Measurements from ENCODE around the gene HRH1. TPM values are rescaled to one million over a fixed set of nuclear protein-coding genes. Genes with fewer than 3 reads are reported as not detected.
A peak's percentile ranks its signal among the peaks of the same experiment; 100 is the strongest.
"Not testable (repeated sequence)": the region's sequence is repeated elsewhere in the genome, so short reads cannot be mapped to it uniquely, and the experiment has no call there.

Gene HRH1
- total RNA-seq, 1 donor from 2014 or later, result 3.2 TPM

GRCh38 chr3:11131371-11131770 is 22.9 kb upstream of the HRH1 start:
- DNase-seq (ENCODE audit: low read depth), result peak; percentile 57
- H3K36me3 ChIP-seq (ENCODE audit: control insufficient read depth, insufficient read depth, low read length), result no peaks in the 10 kb centered on the region
- no peaks in the 10 kb centered on the region for H3K27me3 ChIP-seq (ENCODE audit: control insufficient read depth, insufficient read depth, low read length)
- H3K4me3 ChIP-seq (ENCODE audit: low read depth, low read length), result no peak overlapping the region
- TF ChIP-seq CTCF (IDR thresholded peaks at IDR 0.05; ENCODE audit: insufficient read depth, low read length, poor library complexity, severe bottlenecking), result no peak

DNA sequence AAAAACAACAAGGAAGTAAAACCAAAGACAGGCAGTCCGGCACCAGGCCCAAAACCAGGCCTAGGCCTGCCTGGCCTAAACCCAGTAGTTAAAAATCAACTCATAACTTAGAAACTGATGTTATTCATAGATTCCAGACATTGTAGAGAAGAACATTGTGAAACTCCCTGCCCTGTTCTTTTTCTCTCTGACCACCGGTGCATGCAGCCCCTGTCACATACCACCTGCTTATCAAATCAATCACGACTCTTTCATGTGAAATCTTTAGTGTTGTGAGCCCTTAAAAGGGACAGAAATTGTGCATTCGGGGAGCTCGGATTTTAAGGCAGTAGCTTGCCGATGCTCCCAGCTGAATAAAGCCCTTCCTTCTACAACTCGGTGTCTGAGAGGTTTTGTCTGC is 22.4 kb upstream of the HRH1 start:
- not testable (repeated sequence) for DNase-seq (ENCODE audit: low read depth); H3K4me3 ChIP-seq (ENCODE audit: low read depth, low read length); H3K36me3 ChIP-seq (ENCODE audit: control insufficient read depth, insufficient read depth, low read length); H3K27me3 ChIP-seq (ENCODE audit: control insufficient read depth, insufficient read depth, low read length)

GRCh38 chr3:11132861-11133260 is 21.4 kb upstream of the HRH1 start:
- TF ChIP-seq CTCF (IDR thresholded peaks at IDR 0.05; ENCODE audit: insufficient read depth, low read length, poor library complexity, severe bottlenecking), result no peak
- DNase-seq (ENCODE audit: low read depth), result no peak
- no peak overlapping the region for H3K4me3 ChIP-seq (ENCODE audit: low read depth, low read length)
- no peaks in the 10 kb centered on the region for H3K27me3 ChIP-seq (ENCODE audit: control insufficient read depth, insufficient read depth, low read length)
- H3K36me3 ChIP-seq (ENCODE audit: control insufficient read depth, insufficient read depth, low read length), result no peaks in the 10 kb centered on the region

GRCh38 chr3:11134794-11135193 is 19.5 kb upstream of the HRH1 start:
- Histone ChIP-seq H3K27me3 (ENCODE audit: control insufficient read depth, insufficient read depth, low read length) (no peaks in the 10 kb centered on the region), H3K36me3 (ENCODE audit: control insufficient read depth, insufficient read depth, low read length) (no peaks in the 10 kb centered on the region), H3K4me3 (ENCODE audit: low read depth, low read length) (no peak overlapping the region)
- no peak for TF ChIP-seq CTCF (IDR thresholded peaks at IDR 0.05; ENCODE audit: insufficient read depth, low read length, poor library complexity, severe bottlenecking)
- no peak for DNase-seq (ENCODE audit: low read depth)

- Histone ChIP-seq H3K36me3 (ENCODE audit: control insufficient read depth, insufficient read depth, low read length) (no peaks in the 10 kb centered on the region), H3K27me3 (ENCODE audit: control insufficient read depth, insufficient read depth, low read length) (no peaks in the 10 kb centered on the region), H3K4me3 (ENCODE audit: low read depth, low read length) (no peak overlapping the region)
- DNase-seq (ENCODE audit: low read depth), result no peak
- no peak for TF ChIP-seq CTCF (IDR thresholded peaks at IDR 0.05; ENCODE audit: insufficient read depth, low read length, poor library complexity, severe bottlenecking)
Observed at GRCh38 chr3:11136116-11136515, 18.2 kb upstream of the HRH1 start.

DNA sequence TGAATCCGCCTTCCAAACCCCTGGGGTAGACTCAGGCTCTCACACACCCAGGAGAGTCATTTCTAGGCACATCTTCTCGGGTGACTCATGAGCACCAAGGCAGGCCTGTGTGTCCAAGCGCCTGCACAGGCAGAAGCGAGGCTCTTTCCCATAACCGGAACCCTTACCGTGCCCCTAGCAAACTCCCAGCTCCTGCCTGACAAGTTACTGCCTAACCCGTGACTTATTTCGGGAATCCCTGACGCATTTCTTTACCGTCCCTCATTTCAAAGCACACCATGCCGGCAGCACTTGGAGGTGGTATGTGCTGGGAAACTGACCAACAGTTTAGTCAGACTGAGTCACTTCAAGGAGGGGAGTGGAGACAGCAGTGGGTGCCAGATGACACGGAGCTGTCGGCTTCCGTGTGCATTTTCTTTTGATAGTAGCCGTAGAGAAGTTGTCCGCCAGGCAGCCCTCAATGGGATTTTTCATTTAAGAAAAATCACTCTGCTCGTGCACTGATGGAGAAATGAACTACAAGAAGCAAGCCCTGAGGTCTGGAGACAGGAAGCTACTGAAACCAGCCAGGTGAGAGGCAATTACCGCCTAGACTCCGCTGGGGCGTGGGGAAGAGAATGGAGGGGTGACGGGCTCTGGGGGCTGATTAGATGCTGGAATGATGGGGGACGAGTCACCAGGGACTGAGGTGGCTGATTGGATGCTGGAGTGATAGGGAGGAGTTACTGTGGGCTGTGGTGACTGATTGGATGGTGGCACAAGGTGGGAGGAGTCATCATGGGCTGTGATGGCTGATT is 17.3 kb upstream of the HRH1 start:
- Histone ChIP-seq H3K36me3 (ENCODE audit: control insufficient read depth, insufficient read depth, low read length) (no peaks in the 10 kb centered on the region), H3K4me3 (ENCODE audit: low read depth, low read length) (peak overlapping the region; percentile 41), H3K27me3 (ENCODE audit: control insufficient read depth, insufficient read depth, low read length) (no peaks in the 10 kb centered on the region)
- TF ChIP-seq CTCF (IDR thresholded peaks at IDR 0.05; ENCODE audit: insufficient read depth, low read length, poor library complexity, severe bottlenecking), result no peak
- peak; percentile 100 for DNase-seq (ENCODE audit: low read depth)

Measured in kidney epithelial cell (primary cell).